ENCODE results near the gene ATCAY.
"Not testable (repeated sequence)": the region's sequence is repeated elsewhere in the genome, so short reads cannot be mapped to it uniquely, and the experiment has no call there.

The ATCAY gene

DNA sequence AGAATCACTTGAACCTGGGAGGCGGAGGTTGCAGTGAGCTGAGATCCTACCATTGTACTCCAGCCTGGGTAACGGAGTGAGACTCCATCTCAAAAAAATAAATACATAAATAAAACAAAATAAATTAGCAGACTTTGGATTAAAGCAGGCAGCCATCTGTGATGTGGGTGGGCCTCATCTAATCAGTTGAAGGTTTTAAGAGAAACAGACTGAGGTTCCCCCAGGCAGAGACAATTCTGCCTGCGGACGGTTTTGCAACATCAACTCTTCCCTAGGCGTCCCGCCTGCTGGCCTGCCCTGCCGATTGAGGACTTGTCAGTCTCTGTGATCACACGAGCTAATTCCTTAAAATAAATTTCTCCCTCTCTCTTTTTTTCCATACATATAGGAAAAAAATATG lies 23.7 kb downstream of the ATCAY start:
- no peak for DNase-seq

DNA sequence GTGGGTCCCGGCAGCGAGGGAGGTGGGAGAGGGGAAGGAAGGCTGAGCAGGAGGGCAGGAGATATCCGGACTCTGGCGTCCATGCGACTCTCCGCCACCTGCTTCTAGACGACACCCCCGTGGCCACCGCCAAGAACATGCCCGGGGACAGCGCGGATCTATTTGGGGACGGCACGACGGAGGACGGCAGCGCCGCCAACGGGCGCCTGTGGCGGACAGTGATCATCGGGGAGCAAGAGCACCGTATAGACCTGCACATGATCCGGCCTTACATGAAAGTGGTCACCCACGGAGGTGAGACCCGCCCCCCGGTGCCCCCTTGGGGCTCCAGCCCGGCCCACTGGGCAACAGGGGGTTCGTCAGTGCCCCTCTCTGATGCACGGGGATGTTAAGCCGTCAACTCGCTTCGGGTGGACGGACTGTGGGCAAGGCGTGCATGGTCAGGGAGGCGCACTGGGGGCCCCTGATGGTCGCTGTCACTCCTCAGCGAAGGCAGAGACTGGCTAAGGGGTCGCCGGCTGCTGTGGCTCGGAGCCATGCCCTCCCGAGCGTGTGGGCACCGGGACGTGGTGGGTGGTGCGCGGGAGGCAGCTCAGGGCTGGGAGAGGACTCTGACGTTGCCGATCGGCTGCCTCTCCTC lies 27.3 kb downstream of the ATCAY start:
- no peak for DNase-seq

GRCh38 chr19:3908266-3909054 lies 28.0 kb downstream of the ATCAY start:
- DNase-seq, result no peak

- DNase-seq, result no peak
These were observed 29.6 kb downstream of the ATCAY start for GRCh38 chr19:3910105-3910504.

GRCh38 chr19:3914199-3914598 lies 33.7 kb downstream of the ATCAY start:
- no peak for DNase-seq

DNA sequence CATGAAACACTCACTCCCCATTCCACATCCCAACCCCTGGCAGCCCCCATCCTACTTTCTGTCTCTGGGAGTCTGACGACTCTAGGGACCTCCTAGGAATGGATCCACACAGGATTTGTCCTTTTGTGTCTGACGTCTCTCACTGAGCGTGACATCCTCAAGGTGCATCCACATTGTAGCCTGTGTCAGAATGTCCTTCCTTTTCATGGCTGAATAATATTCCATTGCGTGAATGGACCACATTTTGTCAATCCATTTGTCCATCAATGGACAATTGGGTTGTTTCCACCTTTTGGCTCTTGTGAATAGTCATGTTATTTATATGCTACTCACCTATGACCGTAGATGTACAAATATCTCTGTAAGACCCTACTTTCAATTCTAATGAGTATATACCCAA lies 35.5 kb downstream of the ATCAY start:
- DNase-seq, result no peak

GRCh38 chr19:3919793-3920192 lies 39.3 kb downstream of the ATCAY start:
- DNase-seq, result no peak

GRCh38 chr19:3923096-3923758 lies 42.7 kb downstream of the ATCAY start:
- DNase-seq, result no peak

DNA sequence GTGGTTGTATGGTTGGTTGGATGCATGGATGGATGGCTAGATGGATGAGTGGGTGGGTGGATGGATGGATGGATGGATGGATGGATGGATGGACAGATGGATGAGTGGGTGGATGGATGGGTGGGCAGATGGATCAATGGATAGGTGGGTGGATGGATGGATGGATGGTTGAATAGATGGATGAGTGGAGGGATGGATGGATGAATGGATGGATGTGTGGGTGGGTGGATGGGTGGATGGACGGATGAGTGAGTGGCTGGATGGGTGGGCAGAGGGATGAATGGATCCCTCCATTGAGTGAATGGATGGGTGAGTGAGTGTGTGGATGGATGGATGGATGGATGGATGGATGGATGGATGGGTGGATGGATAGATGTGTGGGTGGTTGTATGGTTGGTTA lies 43.4 kb downstream of the ATCAY start:
- no peak for DNase-seq

GRCh38 chr19:3931041-3931440 lies 50.6 kb downstream of the ATCAY start:
- no peak for DNase-seq

DNA sequence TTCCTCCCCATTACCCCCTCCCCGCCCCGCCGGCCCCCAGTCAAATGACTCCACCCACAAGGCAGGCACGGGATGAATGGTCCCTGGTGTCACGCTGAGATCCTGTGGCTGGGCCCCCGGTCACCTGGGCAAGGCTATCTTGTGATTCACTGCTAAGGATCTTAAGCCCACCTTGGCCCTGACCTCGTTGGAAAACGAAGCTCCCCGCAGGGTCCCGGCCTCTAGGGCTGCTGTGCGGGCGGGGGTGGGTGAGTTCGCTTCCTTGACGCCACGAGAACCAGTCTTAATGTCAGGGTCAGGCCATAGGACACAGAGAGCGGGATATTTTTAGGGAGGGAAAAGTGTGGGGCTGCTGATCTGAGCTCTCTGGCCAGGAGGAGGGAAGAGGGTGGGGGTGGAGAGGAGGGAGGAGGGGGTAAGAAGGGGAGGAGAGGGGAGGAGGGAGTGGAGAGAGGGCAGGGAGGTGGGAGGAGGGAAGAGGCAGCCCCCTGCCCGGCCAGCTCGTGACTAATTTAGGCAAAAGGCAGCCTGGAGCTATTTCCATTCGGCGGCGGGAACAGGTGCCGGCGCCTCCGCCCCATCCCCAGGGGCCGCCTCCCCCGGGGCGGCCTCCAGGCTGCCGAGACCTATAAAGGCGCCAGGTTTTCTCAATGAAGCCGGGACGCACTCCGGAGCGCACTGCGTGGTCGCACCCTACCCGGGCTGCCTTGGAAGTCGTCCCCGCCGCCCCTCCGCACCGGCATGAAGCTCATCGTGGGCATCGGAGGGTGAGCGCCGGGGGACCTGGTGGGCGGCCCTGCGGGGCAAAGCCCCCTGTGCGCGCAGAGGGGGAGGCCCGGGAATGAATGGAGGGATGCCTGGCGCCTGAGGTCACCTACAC lies 52.7 kb downstream of the ATCAY start, which contains the start of gene NMRK2:
NMRK2 (plus strand) TSS at position 139 of the 880 bp plus-strand sequence; CDS start at position 742, 603 bp downstream.
- DNase-seq, result no peak

DNA sequence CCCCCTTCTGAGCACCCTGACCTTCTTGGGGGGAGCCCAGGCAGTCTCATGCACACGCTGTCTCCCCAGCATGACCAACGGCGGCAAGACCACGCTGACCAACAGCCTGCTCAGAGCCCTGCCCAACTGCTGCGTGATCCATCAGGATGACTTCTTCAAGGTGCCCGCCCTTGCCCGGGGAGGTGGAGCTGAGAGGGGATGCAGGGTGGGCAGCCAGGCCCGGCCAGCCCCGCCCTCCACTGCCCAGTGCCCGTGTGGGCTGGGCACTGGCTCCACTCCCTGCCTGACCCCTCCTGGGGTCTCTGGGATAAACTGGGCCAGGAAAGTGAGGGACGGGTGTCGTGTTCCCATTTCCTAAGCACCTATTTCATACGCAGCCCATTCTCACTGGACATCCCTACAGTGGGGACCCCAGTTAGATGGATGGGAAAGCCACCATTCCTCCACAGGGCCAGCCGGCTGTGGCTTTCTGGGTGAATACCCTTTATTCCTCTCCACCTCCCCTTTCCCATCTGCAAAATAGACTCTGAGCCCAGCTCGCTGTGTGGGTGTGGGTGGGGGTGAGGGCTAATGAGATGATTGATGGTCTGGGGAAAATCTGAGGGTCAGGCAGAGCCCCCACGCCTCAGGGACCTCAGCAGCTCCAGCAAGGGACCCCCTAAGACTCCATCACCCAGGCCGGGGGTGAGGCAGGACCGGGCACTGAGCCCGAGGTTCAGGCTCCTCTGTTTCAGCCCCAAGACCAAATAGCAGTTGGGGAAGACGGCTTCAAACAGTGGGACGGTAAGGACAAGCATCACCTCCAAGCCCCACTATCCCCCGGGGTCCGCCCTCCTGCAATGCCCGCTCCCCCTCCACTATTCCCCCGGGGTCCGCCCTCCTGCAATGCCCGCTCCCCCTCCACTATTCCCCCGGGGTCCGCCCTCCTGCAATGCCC lies 56.3 kb downstream of the ATCAY start:
- DNase-seq, result no peak

- not testable (repeated sequence) for DNase-seq
These were observed 57.9 kb downstream of the ATCAY start for GRCh38 chr19:3938300-3938950.

GRCh38 chr19:3942790-3943409 lies 62.4 kb downstream of the ATCAY start:
- DNase-seq, result no peak

DNA sequence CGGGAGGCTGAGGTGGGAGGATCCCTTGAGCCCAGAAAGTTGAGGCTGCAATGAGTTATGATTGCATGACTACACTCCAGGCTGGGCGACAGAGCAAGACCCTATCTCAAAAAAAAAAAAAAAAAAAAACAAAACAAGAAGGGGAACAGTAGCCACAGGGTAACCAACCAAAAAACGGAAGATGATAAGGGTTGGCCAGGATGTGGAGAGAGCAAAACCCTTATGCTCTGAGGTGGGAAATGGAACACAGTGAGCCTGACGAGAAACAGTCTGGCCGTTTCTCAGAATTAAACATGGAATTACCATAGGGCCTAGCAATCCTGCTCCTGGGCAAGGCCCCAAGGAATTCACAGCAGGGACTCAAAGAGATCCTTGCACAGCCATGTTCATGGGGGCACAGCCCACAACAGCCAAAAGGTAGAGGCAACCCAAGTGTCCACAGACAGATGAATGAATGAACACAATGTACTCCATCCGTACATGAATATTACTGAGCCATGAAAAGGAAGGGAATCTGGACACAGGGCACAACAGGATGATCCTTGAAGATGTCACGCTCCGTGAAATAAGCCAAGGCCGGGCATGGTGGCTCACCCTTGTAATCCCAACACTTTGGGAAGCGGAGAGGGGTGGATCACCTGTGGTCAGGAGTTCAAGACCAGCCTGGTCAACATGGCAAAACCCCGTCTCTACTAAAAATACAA lies 63.7 kb downstream of the ATCAY start:
- DNase-seq, result no peak

DNA sequence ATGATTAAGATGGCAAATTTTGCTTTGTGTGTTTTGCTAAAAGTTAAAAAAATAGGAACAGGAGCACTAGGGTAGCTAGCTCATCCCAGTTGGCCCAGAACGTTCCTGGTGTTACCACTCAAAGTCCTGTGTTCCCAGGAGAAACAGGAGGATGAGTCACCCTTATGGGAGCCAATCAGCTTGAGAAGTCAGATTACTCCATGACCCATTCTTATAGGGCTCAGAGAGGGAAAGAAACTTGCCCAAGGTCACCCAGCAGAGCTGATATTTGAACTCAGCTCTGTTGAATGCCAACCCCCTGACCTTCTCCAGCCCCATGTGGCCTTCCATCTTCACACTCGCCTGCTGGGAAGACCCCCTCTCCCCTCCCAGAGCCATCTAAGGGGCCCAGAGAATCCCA lies 65.4 kb downstream of the ATCAY start:
- no peak for DNase-seq

DNA sequence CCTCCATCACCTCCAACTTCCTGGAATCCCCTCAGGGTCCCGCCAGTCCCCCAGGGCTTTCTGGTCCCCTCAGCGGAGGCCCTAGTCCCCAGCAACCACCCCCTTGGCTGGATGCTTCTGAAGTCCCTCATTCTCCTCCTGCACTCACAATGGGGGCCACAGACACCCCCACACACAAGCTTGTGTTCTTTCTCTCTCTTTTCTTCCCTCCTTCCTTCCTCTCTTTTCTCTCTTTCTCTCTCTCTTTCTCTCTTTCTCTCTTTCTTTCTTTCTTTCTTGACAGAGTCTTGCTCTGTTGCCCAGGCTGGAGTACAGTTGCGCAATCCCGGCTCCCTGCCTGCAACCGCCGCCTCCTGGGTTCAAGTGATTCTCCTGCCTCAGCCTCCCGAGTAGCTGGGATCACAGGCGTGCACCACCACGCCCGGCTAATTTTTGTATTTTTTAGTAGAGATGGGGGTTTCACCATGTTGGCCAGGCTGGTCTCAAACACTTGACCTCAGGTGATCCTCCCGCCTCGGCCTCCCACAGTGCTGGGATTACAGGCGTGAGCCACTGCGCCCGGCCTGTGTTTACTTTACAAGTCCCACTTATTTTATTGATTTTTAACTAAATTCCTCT lies 66.9 kb downstream of the ATCAY start:
- DNase-seq, result not testable (repeated sequence)

DNA sequence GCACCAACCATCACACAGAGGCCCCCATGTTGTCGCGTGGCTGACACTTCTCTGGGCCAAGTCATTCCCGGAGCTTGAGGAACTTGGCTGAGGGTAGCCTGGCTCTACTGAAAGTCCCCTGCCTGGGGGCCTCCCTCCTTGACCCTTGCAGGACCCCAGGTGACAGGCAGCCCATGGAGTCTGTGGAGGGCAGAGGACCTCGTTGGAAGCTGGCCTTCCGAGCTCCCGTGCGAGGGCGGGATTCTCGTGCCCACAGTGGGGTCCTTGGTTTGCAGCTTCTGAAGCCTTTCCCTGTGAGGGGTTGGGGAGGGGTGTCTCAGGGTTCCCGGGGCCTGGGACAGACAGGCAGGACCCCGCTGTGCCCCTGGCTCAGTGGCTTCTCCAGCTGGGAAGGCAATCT lies 68.8 kb downstream of the ATCAY start:
- no peak for DNase-seq

DNA sequence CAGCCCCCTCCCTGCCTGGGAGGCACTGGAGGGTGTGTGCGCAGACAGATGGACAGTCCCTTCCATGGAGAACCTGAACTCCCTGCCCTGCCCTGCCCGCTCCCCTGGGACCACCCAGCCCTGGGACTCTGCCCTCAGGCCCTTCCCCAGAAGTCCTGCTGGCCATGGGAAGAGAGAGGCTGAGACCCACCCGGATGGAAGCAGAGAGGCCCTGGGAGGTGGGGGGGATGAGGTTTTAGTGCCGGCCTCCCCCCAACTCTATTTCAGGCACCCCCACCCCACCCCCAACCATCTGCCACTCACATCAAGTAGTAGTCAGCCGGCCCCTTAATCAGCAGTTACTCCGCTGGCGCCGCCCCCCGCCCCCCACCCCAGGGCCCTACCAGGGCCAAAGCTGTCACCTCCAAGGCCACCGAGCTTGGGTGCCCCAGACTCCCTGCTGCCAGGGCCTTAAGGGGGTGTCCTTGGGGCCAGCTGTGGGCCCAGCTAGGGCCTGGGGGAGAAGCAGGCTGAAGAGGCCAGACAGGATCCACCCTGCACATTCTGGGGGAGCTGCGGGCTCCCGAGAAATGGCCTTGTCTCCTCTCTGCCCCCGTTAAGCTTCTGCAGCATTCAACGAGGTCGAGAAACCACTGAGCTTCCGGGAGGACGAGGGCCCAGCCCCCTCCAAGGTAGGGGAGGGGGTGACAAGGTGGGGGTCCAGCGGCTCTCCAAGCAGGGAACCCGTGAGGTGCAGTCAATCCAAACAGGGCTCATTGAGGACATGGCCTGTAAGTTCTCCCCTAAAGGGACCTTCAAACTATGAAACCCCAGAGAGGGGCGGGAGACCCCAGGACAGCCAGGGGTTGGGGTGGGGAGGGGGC lies 69.7 kb downstream of the ATCAY start:
- DNase-seq, result peak; percentile 27

Data from NCI-H524 treated with DMSO at 0.1 percent for 48 hours (cell line).